GM21360 (cell line): ENCODE data around the gene LMAN2L.

Source experiments
- ATAC-seq: cut with Tn5 transposase; IDR thresholded peaks from one replicate; pipeline ENCODE4 v1.9.1; 2021; ENCODE audit warnings: mild to moderate bottlenecking, moderate library complexity; ENCODE audit not compliant: unreplicated experiment

LMAN2L gene, protein sequence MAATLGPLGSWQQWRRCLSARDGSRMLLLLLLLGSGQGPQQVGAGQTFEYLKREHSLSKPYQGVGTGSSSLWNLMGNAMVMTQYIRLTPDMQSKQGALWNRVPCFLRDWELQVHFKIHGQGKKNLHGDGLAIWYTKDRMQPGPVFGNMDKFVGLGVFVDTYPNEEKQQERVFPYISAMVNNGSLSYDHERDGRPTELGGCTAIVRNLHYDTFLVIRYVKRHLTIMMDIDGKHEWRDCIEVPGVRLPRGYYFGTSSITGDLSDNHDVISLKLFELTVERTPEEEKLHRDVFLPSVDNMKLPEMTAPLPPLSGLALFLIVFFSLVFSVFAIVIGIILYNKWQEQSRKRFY

DNA sequence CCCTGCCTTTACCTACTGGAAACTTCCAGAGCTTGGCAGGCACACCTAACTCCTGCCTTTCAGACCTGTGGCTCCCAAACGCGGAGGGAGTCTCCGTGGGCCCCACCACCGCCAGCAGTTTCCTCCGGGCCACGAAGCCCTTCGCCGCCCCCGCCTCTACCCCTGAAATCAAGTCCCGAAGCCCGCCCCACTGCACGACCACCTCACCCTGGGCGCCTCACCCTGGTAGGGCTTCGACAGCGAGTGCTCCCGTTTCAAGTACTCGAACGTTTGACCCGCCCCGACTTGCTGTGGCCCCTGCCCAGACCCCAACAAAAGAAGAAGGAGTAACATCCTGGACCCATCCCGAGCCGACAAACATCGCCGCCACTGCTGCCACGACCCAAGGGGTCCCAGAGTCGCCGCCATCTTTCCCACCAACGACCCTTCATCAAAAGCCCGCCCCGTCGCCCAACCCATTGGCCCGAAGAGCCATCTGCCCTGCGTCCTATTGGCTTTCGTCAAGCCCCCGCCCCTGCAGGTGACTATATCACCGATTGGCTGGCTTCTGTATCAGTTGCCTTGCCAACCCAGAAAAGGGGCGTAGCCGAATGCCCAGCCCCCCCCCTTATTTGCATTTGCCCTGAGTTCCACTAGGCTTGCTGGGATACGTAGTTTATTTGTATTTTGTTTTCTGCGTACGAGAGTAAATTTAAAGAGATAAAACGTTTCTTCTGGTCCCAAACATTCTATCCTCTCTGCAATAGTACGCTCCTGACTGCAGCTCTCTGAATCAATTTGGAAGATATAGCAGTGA is at the start of gene LMAN2L:
Gene LMAN2L, minus strand, starts transcription at position 432 of the 796 bp plus-strand sequence. Its CDS starts 24 bp downstream, at position 408.
- ATAC-seq = peak; percentile 99

DNA sequence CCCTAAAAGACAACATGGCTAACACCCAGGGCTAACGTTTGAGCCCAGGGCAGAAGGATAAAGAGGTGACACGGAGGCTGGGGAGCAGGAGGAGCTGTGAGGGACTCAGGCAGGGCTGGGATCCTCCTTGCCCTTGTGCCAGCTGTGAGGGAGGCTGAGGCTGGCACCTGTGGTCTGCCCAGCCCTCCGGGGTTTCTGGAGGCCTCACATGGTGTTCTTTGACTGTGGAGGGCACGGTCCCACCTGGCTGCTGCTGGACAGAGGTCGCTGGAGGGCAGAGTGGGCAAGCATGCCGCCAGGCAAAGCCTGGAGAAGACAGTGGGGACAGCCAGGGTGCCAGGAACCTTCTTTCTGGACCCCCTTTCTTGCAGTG is 49.4 kb upstream of the LMAN2L start:
- ATAC-seq = no peak

DNA sequence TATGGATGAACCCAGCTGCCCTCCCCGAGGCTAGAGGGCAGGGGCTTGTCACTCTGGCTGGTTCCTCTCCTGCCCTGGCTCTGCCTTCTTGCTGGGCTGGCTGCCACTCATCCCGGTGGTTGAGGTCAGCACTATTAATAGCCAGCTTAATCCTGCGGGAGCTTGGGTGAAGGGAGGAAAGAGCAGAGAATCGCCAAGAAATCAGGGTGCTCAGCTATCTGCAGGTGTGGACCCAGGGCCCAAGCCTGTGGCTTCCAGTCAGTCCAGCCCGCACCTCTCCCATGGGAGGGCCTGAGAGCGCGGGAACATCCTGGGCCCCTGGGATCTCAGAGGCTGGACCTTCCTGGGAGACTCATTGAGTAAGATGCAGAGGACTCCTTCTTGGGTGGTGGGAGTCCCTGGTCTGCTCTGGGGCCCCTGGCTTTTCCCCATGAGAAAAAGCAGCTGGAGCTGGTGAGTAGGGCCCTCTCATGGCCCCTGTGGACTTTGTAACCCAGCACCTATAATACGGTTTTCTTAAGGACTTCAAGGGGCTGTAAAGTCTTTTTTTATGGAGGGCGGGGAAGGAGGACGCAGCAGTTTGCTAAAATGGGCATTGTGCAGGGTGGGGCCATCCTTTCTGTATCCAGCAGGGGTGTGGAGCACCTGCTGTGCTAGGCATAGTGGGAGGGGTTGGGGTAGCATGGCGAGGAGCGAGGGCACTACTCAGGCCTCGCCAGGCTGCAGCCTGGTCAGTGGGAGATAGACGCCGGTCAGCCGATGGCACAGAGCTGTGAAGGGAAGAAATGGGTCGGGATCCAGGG is 48.8 kb upstream of the LMAN2L start:
- no peak for ATAC-seq

DNA sequence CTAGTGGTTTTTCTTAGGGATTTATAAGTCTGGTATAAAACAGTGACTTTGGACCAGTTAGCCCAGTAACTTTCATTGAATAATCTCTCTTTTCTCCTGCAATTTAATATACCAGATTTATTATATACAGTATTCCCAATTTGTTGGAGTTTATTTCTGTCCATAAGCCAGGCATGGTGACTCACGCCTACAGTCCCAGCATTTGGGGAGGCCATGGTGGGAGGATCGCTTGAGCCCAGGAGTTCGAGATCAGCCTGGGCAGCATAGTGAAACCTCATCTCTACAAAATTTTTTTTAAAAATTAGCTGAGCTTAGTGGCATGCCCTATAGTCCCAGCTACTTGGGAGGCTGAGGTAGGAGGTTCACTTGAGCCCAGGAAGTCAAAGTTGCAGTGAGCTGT is 47.5 kb upstream of the LMAN2L start:
- ATAC-seq = no peak

DNA sequence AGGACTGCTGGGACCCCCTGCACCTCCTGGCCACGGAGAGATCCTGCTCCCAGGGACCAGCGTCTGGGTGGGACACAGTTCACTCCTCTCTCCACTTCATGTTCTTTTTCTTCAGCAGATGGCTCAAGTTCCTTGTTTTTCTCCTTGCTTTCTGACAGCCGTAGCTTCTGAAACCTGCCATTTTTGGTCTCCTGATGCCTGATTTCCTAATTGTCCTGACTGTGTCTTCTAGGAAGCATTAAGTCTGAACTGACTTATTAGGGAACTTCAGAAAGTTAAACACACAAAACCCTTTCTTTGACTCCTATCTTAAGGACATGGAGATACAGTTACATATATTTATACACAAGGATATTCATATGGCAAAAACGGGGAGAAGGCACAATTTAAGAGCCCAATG is 43.5 kb upstream of the LMAN2L start:
- no peak for ATAC-seq

DNA sequence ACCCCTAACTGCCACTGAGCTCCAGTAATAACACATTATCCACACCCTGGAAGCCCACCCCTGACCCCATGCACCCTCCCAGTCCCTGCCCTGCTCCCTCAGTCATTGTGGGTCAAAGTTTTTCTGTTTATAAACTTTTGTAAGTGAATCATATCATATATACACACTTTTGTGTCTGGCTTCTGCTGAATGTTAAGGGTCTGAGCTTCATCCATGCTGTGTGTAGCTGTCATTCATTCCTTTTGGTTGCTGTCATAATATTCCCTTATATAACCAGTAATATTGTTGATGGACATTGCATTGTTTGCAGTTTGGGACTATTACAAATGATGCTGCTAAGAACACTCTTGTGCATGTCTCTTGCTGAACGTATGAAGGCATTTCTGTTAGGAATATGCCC is 35.3 kb upstream of the LMAN2L start:
- ATAC-seq = no peak

DNA sequence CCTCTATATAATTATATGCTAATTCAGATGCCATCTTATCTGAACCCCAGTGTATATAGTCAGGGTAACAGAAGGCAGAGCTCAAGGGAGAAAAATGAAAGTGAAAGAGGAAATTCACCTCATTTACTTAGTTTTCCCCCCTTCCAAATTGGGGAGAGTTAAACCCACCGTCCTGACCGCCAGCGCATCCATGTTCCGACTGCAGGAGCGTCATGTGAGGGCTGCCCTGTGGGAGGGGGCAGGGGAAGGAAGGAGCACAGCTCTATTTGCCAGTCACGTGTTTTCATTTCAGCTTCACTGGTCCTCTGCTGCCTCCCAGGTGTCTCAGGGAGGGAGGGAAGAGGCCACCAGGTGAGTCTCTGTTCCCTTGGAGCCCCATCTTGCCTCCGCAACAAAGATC is 34.1 kb upstream of the LMAN2L start:
- no peak for ATAC-seq

DNA sequence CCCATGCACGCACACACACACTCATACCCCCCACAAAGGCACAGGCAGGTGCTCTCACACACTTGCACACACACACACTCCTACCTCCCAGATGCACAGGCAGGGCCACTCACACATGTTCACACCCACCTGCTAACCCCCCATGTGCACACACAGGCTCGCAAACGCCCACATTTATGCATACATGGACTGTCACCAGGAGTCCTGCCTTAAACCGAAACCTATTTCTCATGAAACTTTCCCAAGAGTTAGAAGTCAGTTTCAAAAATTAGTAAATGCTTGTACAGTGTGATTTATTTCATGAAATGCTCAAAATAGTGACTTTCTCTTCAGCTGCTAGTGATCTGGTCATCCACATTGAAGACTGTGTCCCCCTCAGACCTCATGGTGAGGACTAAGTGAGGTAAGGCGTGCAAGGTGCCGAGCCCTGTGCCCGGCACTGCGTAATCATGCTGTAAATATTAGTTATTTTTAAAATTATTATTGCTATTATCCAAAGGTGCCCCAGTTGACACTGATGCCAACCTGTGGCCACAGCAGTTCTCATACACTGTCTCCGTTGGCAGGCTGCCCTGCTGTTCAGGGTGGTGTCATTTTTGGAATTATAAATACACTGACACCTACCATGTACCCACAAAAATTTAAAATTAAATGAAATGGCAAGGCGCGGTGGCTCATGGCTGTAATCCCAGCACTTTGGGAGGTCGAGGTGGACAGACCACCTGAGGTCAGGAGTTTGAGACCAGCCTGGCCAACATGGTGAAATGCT is 33.2 kb upstream of the LMAN2L start:
- ATAC-seq = peak; percentile 44

DNA sequence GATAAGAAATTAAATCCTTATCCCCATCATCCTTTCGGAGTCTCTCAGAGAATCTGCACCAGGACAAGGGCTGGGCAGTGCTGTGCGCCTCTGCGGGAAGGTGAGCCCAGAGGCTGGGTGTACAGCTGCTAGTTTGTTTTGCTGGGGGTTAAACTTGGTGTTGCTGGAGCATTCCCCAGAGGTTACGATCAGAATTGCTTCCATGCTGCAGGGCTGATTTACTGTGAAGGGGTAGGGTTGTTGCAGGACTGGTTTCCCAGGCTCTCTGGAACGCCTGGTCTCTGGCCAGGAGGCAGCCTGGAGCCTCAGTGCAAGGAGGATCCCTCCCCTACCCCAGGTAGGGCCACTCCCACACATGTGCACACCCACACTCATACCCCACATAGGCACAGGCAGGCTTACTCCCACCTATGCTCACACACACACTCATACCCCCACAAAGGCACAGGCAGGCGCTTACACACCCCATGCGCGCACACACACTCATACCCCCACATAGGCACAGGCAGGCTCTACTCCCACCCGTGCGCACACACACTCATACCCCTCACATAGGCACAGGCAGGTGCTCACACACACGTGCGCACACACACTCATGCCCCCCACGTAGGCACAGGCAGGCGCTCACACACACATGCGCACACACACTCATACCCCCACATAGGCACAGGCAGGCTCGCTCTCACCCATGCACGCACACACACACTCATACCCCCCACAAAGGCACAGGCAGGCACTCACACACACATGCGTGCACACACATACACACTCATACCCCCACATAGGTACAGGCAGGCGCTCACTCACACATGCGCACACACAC is 32.1 kb upstream of the LMAN2L start:
- no peak for ATAC-seq

DNA sequence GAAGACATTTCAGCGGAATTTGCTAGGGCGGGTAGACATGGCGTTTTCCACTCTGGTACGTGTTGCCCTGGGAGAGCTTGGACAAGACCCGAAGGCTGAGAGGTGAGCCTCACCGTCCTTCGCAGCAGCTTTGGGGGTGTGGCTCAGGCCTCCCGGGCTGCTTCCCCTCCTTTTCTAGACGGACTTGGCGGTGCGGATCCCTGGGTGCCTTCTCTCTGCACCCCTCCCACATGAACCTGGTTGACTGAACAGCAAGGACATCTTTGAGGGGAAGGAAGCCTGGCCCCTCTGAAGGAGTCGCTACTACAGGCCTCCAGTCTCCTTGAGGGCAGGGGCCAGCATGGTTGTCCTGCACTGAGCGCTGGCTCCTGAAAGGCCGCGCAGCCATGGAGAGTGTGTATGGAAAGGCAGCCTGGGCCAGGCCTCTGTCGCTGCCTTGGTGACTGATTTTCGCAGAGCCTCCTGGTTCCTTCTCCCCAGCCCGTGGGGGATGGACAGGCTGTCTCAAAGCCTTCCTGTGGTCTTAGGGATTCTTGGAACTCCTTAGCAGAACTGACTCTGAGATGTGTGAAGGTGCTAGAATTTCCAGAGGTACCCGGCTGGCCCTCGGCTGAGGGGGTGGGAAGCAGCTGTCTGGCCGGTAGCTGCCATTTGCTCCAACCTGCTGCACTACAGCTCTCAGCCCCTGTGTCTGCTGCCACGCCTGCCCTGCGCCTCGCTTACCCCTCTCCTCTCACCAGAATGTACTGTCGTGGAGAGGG is 30.8 kb upstream of the LMAN2L start:
- ATAC-seq = no peak

DNA sequence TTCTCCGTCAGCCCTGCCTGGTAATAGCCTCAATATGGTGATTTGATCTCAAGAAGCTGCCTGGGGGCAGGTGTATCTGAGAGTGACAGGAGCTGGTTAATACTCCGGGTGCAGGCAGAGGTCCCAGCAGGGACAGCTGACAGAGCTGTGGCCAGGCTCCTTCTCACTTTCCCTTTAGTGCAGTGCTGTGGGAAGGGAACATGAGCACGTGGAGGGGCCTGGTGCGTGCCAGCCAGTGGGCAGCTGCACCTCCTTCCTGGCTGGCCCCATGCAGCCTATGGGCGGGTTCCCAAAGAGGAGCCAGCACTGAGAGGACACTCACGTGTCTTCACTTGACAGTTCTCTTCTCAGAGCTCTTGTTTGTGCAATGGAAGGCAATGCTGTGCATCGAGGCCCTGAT is 29.9 kb upstream of the LMAN2L start:
- ATAC-seq = no peak

DNA sequence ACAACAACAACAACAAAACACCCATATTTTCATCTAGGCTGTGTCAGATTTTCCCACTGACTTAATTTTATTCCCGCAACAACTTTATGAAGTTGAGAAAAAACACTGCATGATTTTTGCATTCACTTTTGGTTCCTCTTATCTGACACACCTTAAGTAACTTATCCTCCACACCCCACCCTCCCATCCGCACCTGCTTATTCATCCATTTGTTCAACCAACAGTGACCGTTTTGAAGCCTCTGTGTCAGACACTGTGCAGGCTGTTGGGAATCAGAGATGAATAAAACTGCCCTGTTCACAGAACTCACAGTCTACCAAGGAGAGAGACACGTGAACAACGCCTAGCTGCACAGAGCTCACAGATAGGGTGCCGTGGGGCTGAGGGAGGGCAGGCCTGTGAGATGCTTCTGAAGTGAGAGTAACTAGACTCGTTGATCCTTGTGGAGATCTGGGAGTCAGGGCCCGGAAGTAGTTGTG is 28.3 kb upstream of the LMAN2L start:
- ATAC-seq = no peak

DNA sequence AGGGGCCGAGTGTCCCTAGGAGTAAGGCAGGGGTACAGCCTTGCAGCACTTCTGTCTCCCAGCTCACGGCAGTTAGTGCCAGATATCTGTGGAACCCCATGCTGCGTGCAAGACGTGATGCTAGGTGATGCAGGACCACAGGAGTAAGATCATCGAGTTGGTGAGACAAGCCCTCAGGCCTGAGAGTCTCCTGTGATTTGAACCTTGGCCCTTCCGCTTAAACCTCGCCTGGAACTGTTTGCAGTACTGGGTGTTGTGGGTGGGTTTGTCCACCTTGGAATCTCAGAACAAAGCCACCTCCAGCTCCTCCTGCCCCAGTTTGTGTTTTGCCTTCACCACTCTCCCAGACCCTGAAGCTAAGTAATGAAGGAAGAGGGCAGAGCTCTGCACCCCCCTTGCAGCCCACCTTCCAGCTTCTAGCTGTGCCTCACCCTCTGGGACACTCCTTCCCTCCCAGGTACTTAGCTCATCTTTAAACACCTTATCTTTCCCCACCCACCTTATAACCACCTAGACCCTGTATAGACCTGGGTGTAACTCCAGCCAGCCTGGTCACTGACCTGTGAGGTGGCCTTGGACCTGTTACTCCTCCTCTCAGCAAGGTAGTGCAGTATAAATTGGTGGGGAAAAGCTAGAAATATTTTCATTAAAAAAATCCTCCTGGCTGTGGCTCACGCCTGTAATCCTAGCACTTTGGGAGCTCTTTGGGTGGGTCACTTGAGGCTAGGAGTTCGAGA is 27.4 kb upstream of the LMAN2L start:
- no peak for ATAC-seq

DNA sequence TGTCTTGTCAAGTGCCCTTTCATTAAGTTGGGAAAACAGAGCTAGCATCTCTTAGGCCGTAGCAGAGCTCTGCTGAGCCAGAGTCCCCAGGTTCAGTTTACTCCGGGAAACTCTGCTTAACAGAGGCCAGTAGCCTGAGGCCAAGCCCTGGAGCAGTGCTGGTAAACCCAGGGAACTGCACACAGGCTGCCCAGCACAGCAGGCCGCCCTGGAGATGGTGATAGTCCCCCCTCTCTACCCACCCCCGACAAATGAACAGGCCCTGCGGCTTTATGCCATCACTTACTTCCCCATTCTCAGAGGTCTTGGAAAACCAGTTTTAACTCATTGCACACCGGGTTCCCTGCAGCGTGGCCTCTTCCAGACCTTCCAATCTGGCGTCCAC is 24.4 kb upstream of the LMAN2L start:
- ATAC-seq = no peak

DNA sequence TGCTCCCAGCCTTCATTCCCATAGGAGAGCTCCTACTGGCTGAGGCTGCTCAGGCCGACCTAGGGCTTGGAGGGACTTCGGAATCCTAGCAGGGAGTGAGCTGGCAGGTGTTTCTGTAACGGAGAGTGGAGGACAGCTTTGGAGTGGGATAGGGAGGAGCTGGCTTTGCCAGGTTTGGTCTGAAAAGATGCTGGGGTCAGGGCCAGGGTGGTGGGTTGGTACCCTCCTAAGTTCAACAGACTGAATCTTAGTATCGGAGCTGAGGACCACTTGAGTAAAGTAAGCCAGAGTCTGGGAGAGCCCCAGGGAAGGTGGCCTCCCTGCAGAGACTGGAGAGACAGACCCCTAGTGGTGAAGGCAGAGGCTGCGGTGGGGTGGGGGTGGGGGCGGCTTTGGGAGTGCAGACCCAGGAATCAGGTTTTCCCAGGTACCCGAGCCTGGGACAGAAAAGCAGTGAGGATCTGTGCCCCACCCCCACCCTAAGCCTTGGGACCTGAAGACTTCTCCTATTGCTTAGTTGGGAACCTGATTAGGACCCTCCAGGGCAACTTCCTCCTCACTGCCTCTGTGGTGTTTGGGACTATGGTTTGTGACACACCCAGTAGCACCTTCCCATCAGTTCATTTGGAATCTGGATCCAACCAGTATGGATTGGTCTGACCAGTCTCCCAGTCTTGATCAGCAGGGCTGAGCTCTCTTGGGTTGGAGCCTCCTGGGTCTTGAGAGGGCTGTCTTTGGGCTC is 23.8 kb upstream of the LMAN2L start:
- ATAC-seq = no peak

DNA sequence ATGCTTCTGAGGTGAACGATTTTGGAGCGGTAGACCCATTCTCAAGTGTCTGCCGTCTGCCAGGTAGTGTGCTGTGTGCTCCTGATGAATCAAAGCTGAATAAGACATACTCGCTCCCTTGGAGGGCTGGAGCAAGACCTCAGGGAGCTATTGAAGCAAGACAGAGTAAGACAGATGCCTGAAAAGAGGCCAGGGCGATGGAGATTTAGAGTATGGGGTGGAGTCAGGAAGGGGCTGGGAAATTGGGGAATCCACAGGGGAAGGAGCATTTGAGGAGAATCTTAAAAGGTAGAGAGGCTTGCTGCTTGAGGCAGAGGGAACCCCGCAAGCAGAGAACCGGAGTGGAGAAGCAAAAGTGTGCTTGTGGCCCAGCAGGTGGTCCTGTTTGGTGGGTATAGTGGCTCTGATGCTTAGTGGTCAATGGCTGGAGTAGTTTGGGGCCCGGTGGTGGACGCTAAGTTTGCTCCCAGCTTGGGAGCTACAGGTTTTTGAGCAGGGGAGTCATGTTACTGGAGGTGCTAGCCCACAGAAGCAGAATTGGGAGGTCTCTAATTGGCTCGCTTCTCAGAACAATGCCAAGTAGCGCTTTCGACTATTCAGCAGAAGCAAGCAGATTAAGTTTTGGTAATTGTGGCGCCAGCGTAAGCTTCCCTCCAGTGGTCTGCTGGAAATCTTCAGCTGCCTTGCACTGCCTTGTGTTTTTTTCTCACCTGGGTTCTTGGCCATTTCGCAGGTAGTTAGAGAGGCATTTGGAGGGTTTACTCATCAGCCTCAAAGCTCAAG is 22.9 kb upstream of the LMAN2L start:
- ATAC-seq = no peak
